ENCODE measurements around the gene CSRP1.

CSRP1 gene

DNA sequence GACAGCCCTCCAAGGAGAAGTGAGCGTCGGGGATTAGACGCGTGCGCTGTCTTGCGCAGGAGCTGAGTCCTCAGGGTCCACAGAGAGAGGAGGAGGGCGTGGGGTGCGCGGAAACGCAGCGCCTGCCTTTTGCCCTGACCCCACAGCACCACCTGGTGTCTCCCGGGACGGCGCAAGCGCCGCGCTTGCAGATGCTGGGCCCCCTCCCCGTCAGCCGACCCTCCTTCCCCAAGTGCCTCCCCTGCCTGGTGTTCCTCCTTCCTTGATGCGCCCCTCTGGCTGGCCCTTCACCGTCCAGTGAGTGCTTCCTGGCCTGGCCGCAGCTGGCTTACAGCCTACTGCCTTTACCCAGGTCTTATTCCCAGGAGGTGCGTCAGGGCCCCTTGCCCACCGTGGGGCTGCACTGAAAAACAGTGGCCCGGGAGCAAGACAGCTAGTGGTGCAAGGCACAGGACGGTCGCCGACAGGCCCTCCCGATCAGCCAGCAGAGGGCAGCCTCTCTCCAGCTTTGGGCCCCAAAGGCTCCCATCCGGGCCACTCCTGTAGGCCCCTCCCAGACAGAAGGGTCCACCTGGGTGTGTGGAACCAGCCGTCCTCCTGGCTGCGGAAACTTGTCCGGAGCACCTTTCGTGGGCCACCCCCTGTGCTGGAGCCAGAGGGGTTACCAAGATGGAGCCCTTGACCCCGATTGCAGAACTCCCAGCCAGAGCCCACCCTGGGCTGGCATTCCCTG lies 25.0 kb downstream of the CSRP1 start:
- no peak overlapping the region for H3K27ac ChIP-seq (ENCODE audit: low read depth, low read length)
- H3K79me2 ChIP-seq (ENCODE audit: control insufficient read depth, low read length): no peaks in the 10 kb centered on the region
- H3K4me3 ChIP-seq (ENCODE audit: low read length): peak overlapping the region; percentile 65
- H3K36me3 ChIP-seq (ENCODE audit: control insufficient read depth, low read length): peaks cover 6% of the 10 kb centered on the region; the same call in 1 of the 2 replicates
- H3K27me3 ChIP-seq (ENCODE audit: control insufficient read depth, low read length): peaks cover 11% of the 10 kb centered on the region
- H3K9me2 ChIP-seq (replicated peaks; ENCODE audit: control insufficient read depth, low read length): no peaks in the 10 kb centered on the region
- H4K20me1 ChIP-seq (ENCODE audit: control insufficient read depth, insufficient read depth, low read depth, low read length): no peaks in the 10 kb centered on the region
- peaks cover 32% of the 10 kb centered on the region for H3K4me1 ChIP-seq (ENCODE audit: control insufficient read depth, low read length)
- peaks cover 6% of the 10 kb centered on the region for H3F3A ChIP-seq (ENCODE audit: control insufficient read depth, insufficient read depth)
- H3K9me3 ChIP-seq (ENCODE audit: control insufficient read depth, insufficient read depth, low read length): no peaks in the 10 kb centered on the region
- peak overlapping the region; percentile 72 for H3K4me2 ChIP-seq (ENCODE audit: low read length)
- TF ChIP-seq, protein P1, sequence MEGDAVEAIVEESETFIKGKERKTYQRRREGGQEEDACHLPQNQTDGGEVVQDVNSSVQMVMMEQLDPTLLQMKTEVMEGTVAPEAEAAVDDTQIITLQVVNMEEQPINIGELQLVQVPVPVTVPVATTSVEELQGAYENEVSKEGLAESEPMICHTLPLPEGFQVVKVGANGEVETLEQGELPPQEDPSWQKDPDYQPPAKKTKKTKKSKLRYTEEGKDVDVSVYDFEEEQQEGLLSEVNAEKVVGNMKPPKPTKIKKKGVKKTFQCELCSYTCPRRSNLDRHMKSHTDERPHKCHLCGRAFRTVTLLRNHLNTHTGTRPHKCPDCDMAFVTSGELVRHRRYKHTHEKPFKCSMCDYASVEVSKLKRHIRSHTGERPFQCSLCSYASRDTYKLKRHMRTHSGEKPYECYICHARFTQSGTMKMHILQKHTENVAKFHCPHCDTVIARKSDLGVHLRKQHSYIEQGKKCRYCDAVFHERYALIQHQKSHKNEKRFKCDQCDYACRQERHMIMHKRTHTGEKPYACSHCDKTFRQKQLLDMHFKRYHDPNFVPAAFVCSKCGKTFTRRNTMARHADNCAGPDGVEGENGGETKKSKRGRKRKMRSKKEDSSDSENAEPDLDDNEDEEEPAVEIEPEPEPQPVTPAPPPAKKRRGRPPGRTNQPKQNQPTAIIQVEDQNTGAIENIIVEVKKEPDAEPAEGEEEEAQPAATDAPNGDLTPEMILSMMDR (IDR thresholded peaks at IDR 0.05; ENCODE audit: low read depth, low read length, poor library complexity, severe bottlenecking): peak; percentile 93
- 0 out of 2 replicates have a peak, but pooled peaks have one; percentile 48 for TF ChIP-seq EZH2phosphoT487 (IDR thresholded peaks at IDR 0.05; ENCODE audit: borderline replicate concordance, low read length)

DNA sequence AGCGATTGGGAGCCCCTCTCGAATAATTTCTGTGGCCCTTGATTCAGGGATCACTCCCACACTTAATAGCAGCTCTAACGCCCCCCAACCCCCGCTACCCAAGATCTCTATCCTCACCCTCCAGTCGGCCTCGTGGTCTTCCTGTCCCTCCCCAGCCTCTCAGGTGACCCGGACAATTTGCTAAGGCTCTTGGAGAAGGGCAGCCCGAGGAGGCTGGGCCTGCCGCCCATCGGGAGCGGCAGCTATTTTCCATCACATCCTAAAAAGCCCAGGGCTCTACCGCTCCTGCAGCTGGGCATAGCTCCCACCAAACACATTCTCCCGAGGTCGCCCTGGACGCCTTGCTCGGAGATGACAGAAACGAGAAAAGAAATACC lies 25.9 kb downstream of the CSRP1 start:
- Histone ChIP-seq H3K27ac (ENCODE audit: low read depth, low read length) (no peak overlapping the region), H3K36me3 (ENCODE audit: control insufficient read depth, low read length) (peaks cover 6% of the 10 kb centered on the region; the same call in 1 of the 2 replicates), H3K9me3 (ENCODE audit: control insufficient read depth, insufficient read depth, low read length) (no peaks in the 10 kb centered on the region), H3K4me3 (ENCODE audit: low read length) (peak overlapping the region; percentile 65), H3K4me2 (ENCODE audit: low read length) (peak overlapping the region; percentile 72), H3K9me2 (replicated peaks; ENCODE audit: control insufficient read depth, low read length) (no peaks in the 10 kb centered on the region), H3K27me3 (ENCODE audit: control insufficient read depth, low read length) (peaks cover 14% of the 10 kb centered on the region), H3K79me2 (ENCODE audit: control insufficient read depth, low read length) (no peaks in the 10 kb centered on the region), H3K4me1 (ENCODE audit: control insufficient read depth, low read length) (peaks cover 32% of the 10 kb centered on the region), H3F3A (ENCODE audit: control insufficient read depth, insufficient read depth) (peaks cover 6% of the 10 kb centered on the region), H4K20me1 (ENCODE audit: control insufficient read depth, insufficient read depth, low read depth, low read length) (no peaks in the 10 kb centered on the region)
- TF ChIP-seq, protein P1 (IDR thresholded peaks at IDR 0.05; ENCODE audit: low read depth, low read length, poor library complexity, severe bottlenecking): no peak
- no peak for TF ChIP-seq EZH2phosphoT487 (IDR thresholded peaks at IDR 0.05; ENCODE audit: borderline replicate concordance, low read length)

DNA sequence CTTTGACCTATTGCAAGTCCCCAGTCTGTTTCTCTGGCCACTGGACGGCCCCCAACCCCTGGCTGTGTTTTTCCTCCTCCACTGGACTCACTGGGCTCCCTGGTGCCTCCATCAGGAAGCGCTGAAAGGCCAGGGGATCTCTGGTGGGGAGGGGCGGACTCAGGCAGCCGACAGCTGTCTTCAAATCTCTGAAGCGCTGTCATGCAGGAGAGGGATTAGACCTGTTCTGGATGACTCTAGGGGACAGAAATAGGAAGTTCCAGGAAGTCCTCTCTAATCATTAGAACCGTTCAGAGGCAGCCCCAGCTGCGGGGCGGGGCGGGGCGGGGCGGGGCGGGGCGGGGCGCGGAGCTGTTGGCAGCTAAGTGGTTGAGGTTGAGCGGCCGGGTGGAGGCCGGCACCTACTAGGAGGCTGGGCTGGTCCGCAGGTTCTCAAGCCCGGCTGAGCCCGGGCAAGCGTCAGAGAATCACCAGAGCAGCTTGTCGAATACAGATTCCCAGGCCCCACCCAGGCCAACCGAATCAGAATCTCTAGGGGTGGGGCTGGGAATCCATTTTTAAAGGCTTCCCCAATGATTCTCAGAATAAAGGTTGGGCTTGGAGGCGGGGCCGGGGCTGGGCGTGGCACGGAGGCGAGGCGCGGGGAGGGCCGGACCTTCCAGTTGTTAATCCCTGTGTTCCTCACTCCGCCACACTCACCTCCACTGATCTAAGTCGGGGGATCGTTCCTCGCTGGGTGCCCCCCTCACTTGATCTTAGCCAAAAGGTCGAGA lies 26.5 kb downstream of the CSRP1 start:
- Histone ChIP-seq H3K9me3 (ENCODE audit: control insufficient read depth, insufficient read depth, low read length) (no peaks in the 10 kb centered on the region), H3K27me3 (ENCODE audit: control insufficient read depth, low read length) (peaks cover 17% of the 10 kb centered on the region), H3K9me2 (replicated peaks; ENCODE audit: control insufficient read depth, low read length) (no peaks in the 10 kb centered on the region), H3F3A (ENCODE audit: control insufficient read depth, insufficient read depth) (peaks cover 6% of the 10 kb centered on the region), H4K20me1 (ENCODE audit: control insufficient read depth, insufficient read depth, low read depth, low read length) (no peaks in the 10 kb centered on the region), H3K27ac (ENCODE audit: low read depth, low read length) (no peak overlapping the region), H3K79me2 (ENCODE audit: control insufficient read depth, low read length) (no peaks in the 10 kb centered on the region), H3K4me3 (ENCODE audit: low read length) (peak overlapping the region; percentile 65), H3K4me1 (ENCODE audit: control insufficient read depth, low read length) (peaks cover 32% of the 10 kb centered on the region), H3K36me3 (ENCODE audit: control insufficient read depth, low read length) (peaks cover 4% of the 10 kb centered on the region; the same call in 1 of the 2 replicates), H3K4me2 (ENCODE audit: low read length) (peak overlapping the region; percentile 72)
- TF ChIP-seq, protein P1 (IDR thresholded peaks at IDR 0.05; ENCODE audit: low read depth, low read length, poor library complexity, severe bottlenecking): no peak
- no peak for TF ChIP-seq EZH2phosphoT487 (IDR thresholded peaks at IDR 0.05; ENCODE audit: borderline replicate concordance, low read length)
